WTC11 (cell line): ENCODE measurements around the gene ENC1.

Experiments used
- CTCF ChIP-seq: fragments of 200-600 bp; IDR thresholded peaks from 2 replicates; pipeline ENCODE4 v1.8.0; 2022; ENCODE audit warnings: antibody characterized with exemption
- MAX ChIP-seq: sonication (generic); formaldehyde crosslinking; IDR thresholded peaks from 2 replicates; pipeline ENCODE4 v1.8.0; 2022; ENCODE audit warnings: mild to moderate bottlenecking, missing genetic modification reagents
- NR2C2 ChIP-seq: sonication (generic); formaldehyde crosslinking; IDR thresholded peaks from 2 replicates; pipeline ENCODE4 v1.8.0; 2022; ENCODE audit warnings: mild to moderate bottlenecking, missing genetic modification reagents
- SP1 ChIP-seq: sonication (generic); formaldehyde crosslinking; conservative IDR thresholded peaks from 2 replicates; pipeline ENCODE4 v1.8.1; 2022; ENCODE audit warnings: missing genetic modification reagents
- ZNF396 ChIP-seq: fragments of 250-450 bp; sonication (Bioruptor Pico); IDR thresholded peaks from 2 replicates; pipeline ENCODE4 v1.8.0; 2021; ENCODE audit warnings: mild to moderate bottlenecking, moderate library complexity, borderline replicate concordance
- ZNF671 ChIP-seq: fragments of 250-450 bp; sonication (Bioruptor Pico); IDR thresholded peaks from 2 replicates; pipeline ENCODE4 v1.8.0; 2021; ENCODE audit warnings: mild to moderate bottlenecking

GRCh38 chr5:74638970-74639806 is 1.3 kb downstream of the ENC1 start:
- TF ChIP-seq MAX (no peak), ZNF396 (CRISPR knock-in tag) (no peak), CTCF (no peak), SP1 (CRISPR knock-in tag) (no peak), ZNF671 (CRISPR knock-in tag) (no peak), NR2C2 (CRISPR knock-in tag) (no peak)
